NCI-H2029 treated with DMSO at 0.1 percent for 48 hours (cell line): Measurements from ENCODE around the gene KIF2A.

Experiments used
- DNase-seq: peaks from one replicate; lab custom pipeline; 2025; lab: John Stamatoyannopoulos, UW

KIF2A gene

GRCh38 chr5:62328772-62329491 lies 22.9 kb downstream of the KIF2A start:
- DNase-seq = no peak

- DNase-seq = no peak
Observed at GRCh38 chr5:62330302-62330701, 24.3 kb downstream of the KIF2A start.

- no peak for DNase-seq
Observed at GRCh38 chr5:62331921-62332320, 25.9 kb downstream of the KIF2A start.

GRCh38 chr5:62333250-62333794 lies 27.3 kb downstream of the KIF2A start:
- no peak for DNase-seq

GRCh38 chr5:62334082-62334481 lies 28.1 kb downstream of the KIF2A start:
- no peak for DNase-seq

GRCh38 chr5:62340392-62340791 lies 34.4 kb downstream of the KIF2A start:
- no peak for DNase-seq

GRCh38 chr5:62340979-62341378 lies 35.0 kb downstream of the KIF2A start:
- no peak for DNase-seq

- no peak for DNase-seq
Observed at GRCh38 chr5:62341783-62342475, 35.9 kb downstream of the KIF2A start.

GRCh38 chr5:62342476-62342837 lies 36.5 kb downstream of the KIF2A start:
- DNase-seq = no peak

GRCh38 chr5:62343428-62343827 lies 37.4 kb downstream of the KIF2A start:
- DNase-seq = no peak

- no peak for DNase-seq
Observed at GRCh38 chr5:62346748-62347147, 40.7 kb downstream of the KIF2A start.

- DNase-seq = peak; percentile 12
Observed at GRCh38 chr5:62347928-62348327, 41.9 kb downstream of the KIF2A start.

GRCh38 chr5:62348723-62349481 lies 42.9 kb downstream of the KIF2A start:
- no peak for DNase-seq

GRCh38 chr5:62354028-62354874 lies 48.2 kb downstream of the KIF2A start:
- peak; percentile 11 for DNase-seq

- DNase-seq = no peak
Observed at GRCh38 chr5:62362701-62363100, 56.7 kb downstream of the KIF2A start.

- DNase-seq = no peak
Observed at GRCh38 chr5:62369039-62369438, 63.0 kb downstream of the KIF2A start.

GRCh38 chr5:62371409-62371808 lies 65.4 kb downstream of the KIF2A start:
- DNase-seq = no peak

- DNase-seq = no peak
Observed at GRCh38 chr5:62372600-62372999, 66.6 kb downstream of the KIF2A start.

GRCh38 chr5:62373382-62373781 lies 67.4 kb downstream of the KIF2A start:
- DNase-seq = no peak

GRCh38 chr5:62374090-62374489 lies 68.1 kb downstream of the KIF2A start:
- no peak for DNase-seq

- no peak for DNase-seq
Observed at GRCh38 chr5:62375627-62376026, 69.6 kb downstream of the KIF2A start.

GRCh38 chr5:62376064-62376463 lies 70.1 kb downstream of the KIF2A start:
- no peak for DNase-seq
